HepG2 (cell line): ENCODE data around the gene DAPK3. TPM values are rescaled to one million over a fixed set of nuclear protein-coding genes. Genes with fewer than 3 reads are reported as not detected.

Experiments used
- ATAC-seq: fragments of 200-7000 bp; cut with Tn5 transposase; 3 replicates; pipeline ENCODE4 v1.9.1; 2020; ENCODE audit warnings: mild to moderate bottlenecking, moderate library complexity
- BruUV-seq: library from RNA; stranded (reverse); fragments of 400-500 nt; replicated peaks from 2 replicates; lab custom pipeline; 2021; lab: Mats Ljungman, UMichigan
- CTCF ChIA-PET: fragments of 300-600 bp; formaldehyde crosslinking; extraction: SDS; loops from one replicate; lab custom pipeline; 2021; ENCODE audit warnings: low total read pairs, inconsistent platforms, low intra/inter-chr PET ratio; lab: Yijun Ruan, JAX
- POLR2A ChIA-PET: fragments of 350-600 bp; sonication (Branson Sonifier 250); formaldehyde crosslinking; loops from one replicate; lab custom pipeline; 2020; ENCODE audit warnings: antibody characterized with exemption, inconsistent platforms; lab: Yijun Ruan, JAX
- DNase-seq: peaks from one replicate; pipeline ENCODE4 v3.0.0-alpha.2; 2015; ENCODE audit warnings: low spot score
- FAIRE-seq: peaks from 3 replicates; lab custom pipeline; 2011; peaks lifted over from hg19 to GRCh38; lab: Jason Lieb, UNC
- H2AFZ ChIP-seq: one replicate; pipeline ENCODE4 v1.6.1; 2011; ENCODE audit warnings: low read length, inconsistent platforms
- H3K27ac ChIP-seq: fragments of 300-600 bp; 3 replicates; pipeline ENCODE4 v1.8.0; 2011; ENCODE audit warnings: mixed run types, mild to moderate bottlenecking, mixed read lengths, low read length, inconsistent platforms; ENCODE audit not compliant: insufficient read depth; ENCODE audit errors: extremely low read length
- H3K27me3 ChIP-seq, 2 experiments: fragments of 200-600 bp in 1 of 2; 2 replicates in 1 of 2; 3 replicates in 1 of 2; pipeline versions ENCODE4 v1.6.0 to v1.8.0; 2011; ENCODE audit warnings: low read length in 2 of 2, mild to moderate bottlenecking in 2 of 2, moderate library complexity in 2 of 2, inconsistent platforms in 1 of 2; ENCODE audit not compliant: insufficient read depth in 2 of 2, control insufficient read depth in 1 of 2
- H3K36me3 ChIP-seq, 2 experiments: fragments of 200-600 bp in 1 of 2; replicated peaks in 1 of 2; 2 replicates in 1 of 2; 3 replicates in 1 of 2; pipeline versions ENCODE4 v1.5.1 to v1.8.0; 2011; ENCODE audit warnings: low read length in 2 of 2, inconsistent platforms in 1 of 2; ENCODE audit not compliant: insufficient read depth in 2 of 2, control insufficient read depth in 1 of 2
- H3K4me1 ChIP-seq: 2 replicates; pipeline ENCODE4 v1.5.1; 2012; ENCODE audit warnings: low read length, inconsistent platforms; ENCODE audit not compliant: insufficient read depth
- H3K4me2 ChIP-seq: 2 replicates; pipeline ENCODE4 v1.6.0; 2011; ENCODE audit warnings: low read depth, low read length, inconsistent platforms
- H3K4me3 ChIP-seq, 3 experiments: fragments of 200-600 bp in 1 of 3; sonication (generic), shearing (Covaris generic) in 1 of 3; replicated peaks in 1 of 3; 2 replicates each; pipeline ENCODE4 v1.5.1; 2011 to 2016; ENCODE audit warnings: low read length in 3 of 3, inconsistent platforms in 2 of 3, low read depth in 2 of 3, mild to moderate bottlenecking in 2 of 3, control low read depth in 1 of 3, mixed read lengths in 1 of 3; ENCODE audit not compliant: insufficient read depth in 1 of 3
- H3K79me2 ChIP-seq: one replicate; pipeline ENCODE4 v1.6.1; 2011; ENCODE audit warnings: low read length, inconsistent platforms; ENCODE audit not compliant: insufficient read depth
- H3K9ac ChIP-seq: 2 replicates; pipeline ENCODE4 v1.6.0; 2011; ENCODE audit warnings: mild to moderate bottlenecking, low read depth, low read length, inconsistent platforms; ENCODE audit not compliant: insufficient read depth
- H3K9me3 ChIP-seq: 2 replicates; pipeline ENCODE4 v1.5.1; 2012; ENCODE audit warnings: mild to moderate bottlenecking, low read length
- H4K20me1 ChIP-seq: 2 replicates; pipeline ENCODE4 v1.6.0; 2011; ENCODE audit warnings: inconsistent platforms, mild to moderate bottlenecking, low read length, moderate library complexity; ENCODE audit not compliant: insufficient read depth
- CHCHD3 ChIP-seq: sonication (generic); formaldehyde crosslinking; IDR thresholded peaks from 2 replicates; pipeline ENCODE4 v1.8.0; 2022; ENCODE audit warnings: mild to moderate bottlenecking, missing genetic modification reagents, moderate library complexity
- ERF ChIP-seq: IDR thresholded peaks from 2 replicates; pipeline ENCODE4 v1.6.1; 2018; ENCODE audit warnings: missing biosample characterization, missing genetic modification reagents
- FOXO1 ChIP-seq: sonication (generic); formaldehyde crosslinking; IDR thresholded peaks from 2 replicates; pipeline ENCODE4 v1.4.0; 2020; ENCODE audit warnings: missing genetic modification reagents
- HNF4A ChIP-seq: sonication (generic); formaldehyde crosslinking; IDR thresholded peaks from 2 replicates; pipeline ENCODE4 v1.4.0; 2020; ENCODE audit warnings: missing genetic modification reagents
- HNRNPH1 ChIP-seq: fragments of 200-400 bp; formaldehyde crosslinking; optimal IDR thresholded peaks from 2 replicates; pipeline ENCODE3; 2017; ENCODE audit warnings: mild to moderate bottlenecking, low read depth, low read length
- SAFB2 ChIP-seq: sonication (generic); formaldehyde crosslinking; IDR thresholded peaks from 2 replicates; pipeline ENCODE4 v1.5.1; 2020; ENCODE audit warnings: missing genetic modification reagents, low read depth, mild to moderate bottlenecking, borderline replicate concordance
- SMYD3 ChIP-seq: sonication (generic); formaldehyde crosslinking; IDR thresholded peaks from 2 replicates; pipeline ENCODE4 v1.8.1; 2023; ENCODE audit warnings: mild to moderate bottlenecking, missing genetic modification reagents
- SP140L ChIP-seq: sonication (generic); formaldehyde crosslinking; IDR thresholded peaks from 2 replicates; pipeline ENCODE4 v1.4.0; 2020; ENCODE audit warnings: missing genetic modification reagents, borderline replicate concordance
- WIZ ChIP-seq: sonication (generic); formaldehyde crosslinking; IDR thresholded peaks from 2 replicates; pipeline ENCODE4 v1.5.1; 2020; ENCODE audit warnings: mild to moderate bottlenecking, missing genetic modification reagents
- ZNF3 ChIP-seq: IDR thresholded peaks from 2 replicates; pipeline ENCODE4 v1.7.0; 2017; ENCODE audit warnings: inconsistent platforms
- ZNF430 ChIP-seq: sonication (generic); formaldehyde crosslinking; IDR thresholded peaks from 2 replicates; pipeline ENCODE4 v1.9.0; 2021; ENCODE audit warnings: mild to moderate bottlenecking, missing genetic modification reagents
- WGBS: methylation state at CpG from one replicate; pipeline ENCODE4 v1.1.6; 2017; ENCODE audit warnings: low lambda C conversion rate; 5-methylcytosine and 5-hydroxymethylcytosine counted together
- in situ Hi-C: cut with HindIII; loops from 2 replicates; pipeline ENCODE4 v1.10.0; 2017; ENCODE audit warnings: low pct_unique_long_range_greater_than_20kb; ENCODE audit not compliant: extremely low pct_ligation_motif_present
- intact Hi-C: fragments of 100-400 bp; cut with micrococcal nuclease; formaldehyde crosslinking; loops from one replicate; pipeline ENCODE4 v1.10.0; 2022; ENCODE audit not compliant: unreplicated experiment
- polyA plus RNA-seq, 8 experiments: library from polyadenylated mRNA; depleted of rRNA in 3 of 8; stranded (reverse) in 7 of 8; unstranded in 1 of 8; fragments of >200 nt; fragmentation: Illumina TruSeq in 4 of 8; extraction: Trizol in 4 of 8; gene quantifications; 2 replicates each; pipeline versions ENCODE4 v1.2.1 to v1.2.3, GENCODE V29; 2011 to 2016; ENCODE audit warnings: low read depth in 4 of 8, missing spikeins in 1 of 8, mixed read lengths in 1 of 8; ENCODE audit not compliant: insufficient read depth in 1 of 8
- total RNA-seq, 5 experiments: library from RNA; depleted of rRNA; stranded (reverse); fragments of >200 nt; fragmentation: Illumina TruSeq; extraction: Trizol; gene quantifications; 2 replicates each; pipeline ENCODE4 v1.2.3, GENCODE V29; 2016; ENCODE audit warnings: low read depth in 1 of 5
- TF ChIP-seq, protein P1 (sequence below): sonication (generic); formaldehyde crosslinking; IDR thresholded peaks from 2 replicates; pipeline ENCODE4 v1.4.0; 2020; ENCODE audit warnings: missing genetic modification reagents, mild to moderate bottlenecking, borderline replicate concordance
- TF ChIP-seq, protein P2 (sequence below): sonication (generic); formaldehyde crosslinking; IDR thresholded peaks from 2 replicates; pipeline ENCODE4 v1.5.1; 2020; ENCODE audit warnings: mild to moderate bottlenecking, missing genetic modification reagents, moderate library complexity

The DAPK3 gene
- total and polyA plus RNA-seq, 2 of the 13 experiments (the other 11 are each of a cell fraction or from before 2014, with no cell fraction given), result 30.5 to 37.3 TPM

DNA sequence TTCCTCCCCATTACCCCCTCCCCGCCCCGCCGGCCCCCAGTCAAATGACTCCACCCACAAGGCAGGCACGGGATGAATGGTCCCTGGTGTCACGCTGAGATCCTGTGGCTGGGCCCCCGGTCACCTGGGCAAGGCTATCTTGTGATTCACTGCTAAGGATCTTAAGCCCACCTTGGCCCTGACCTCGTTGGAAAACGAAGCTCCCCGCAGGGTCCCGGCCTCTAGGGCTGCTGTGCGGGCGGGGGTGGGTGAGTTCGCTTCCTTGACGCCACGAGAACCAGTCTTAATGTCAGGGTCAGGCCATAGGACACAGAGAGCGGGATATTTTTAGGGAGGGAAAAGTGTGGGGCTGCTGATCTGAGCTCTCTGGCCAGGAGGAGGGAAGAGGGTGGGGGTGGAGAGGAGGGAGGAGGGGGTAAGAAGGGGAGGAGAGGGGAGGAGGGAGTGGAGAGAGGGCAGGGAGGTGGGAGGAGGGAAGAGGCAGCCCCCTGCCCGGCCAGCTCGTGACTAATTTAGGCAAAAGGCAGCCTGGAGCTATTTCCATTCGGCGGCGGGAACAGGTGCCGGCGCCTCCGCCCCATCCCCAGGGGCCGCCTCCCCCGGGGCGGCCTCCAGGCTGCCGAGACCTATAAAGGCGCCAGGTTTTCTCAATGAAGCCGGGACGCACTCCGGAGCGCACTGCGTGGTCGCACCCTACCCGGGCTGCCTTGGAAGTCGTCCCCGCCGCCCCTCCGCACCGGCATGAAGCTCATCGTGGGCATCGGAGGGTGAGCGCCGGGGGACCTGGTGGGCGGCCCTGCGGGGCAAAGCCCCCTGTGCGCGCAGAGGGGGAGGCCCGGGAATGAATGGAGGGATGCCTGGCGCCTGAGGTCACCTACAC lies 37.7 kb downstream of the DAPK3 start, which contains the start of gene NMRK2:
Gene NMRK2, plus strand, starts transcription at position 139 of the 880 bp plus-strand sequence. Its CDS starts 603 bp downstream, at position 742.
- TF ChIP-seq HNF4A (CRISPR knock-in tag) (no peak), SMYD3 (no peak), HNRNPH1 (no peak), WIZ (no peak), ERF (CRISPR knock-in tag) (no peak), ZNF430 (CRISPR knock-in tag) (no peak), FOXO1 (CRISPR knock-in tag) (no peak), ZNF3 (CRISPR knock-in tag) (no peak), SAFB2 (CRISPR knock-in tag) (no peak), CHCHD3 (CRISPR knock-in tag) (no peak), SP140L (no peak)
- TF ChIP-seq, protein P1, sequence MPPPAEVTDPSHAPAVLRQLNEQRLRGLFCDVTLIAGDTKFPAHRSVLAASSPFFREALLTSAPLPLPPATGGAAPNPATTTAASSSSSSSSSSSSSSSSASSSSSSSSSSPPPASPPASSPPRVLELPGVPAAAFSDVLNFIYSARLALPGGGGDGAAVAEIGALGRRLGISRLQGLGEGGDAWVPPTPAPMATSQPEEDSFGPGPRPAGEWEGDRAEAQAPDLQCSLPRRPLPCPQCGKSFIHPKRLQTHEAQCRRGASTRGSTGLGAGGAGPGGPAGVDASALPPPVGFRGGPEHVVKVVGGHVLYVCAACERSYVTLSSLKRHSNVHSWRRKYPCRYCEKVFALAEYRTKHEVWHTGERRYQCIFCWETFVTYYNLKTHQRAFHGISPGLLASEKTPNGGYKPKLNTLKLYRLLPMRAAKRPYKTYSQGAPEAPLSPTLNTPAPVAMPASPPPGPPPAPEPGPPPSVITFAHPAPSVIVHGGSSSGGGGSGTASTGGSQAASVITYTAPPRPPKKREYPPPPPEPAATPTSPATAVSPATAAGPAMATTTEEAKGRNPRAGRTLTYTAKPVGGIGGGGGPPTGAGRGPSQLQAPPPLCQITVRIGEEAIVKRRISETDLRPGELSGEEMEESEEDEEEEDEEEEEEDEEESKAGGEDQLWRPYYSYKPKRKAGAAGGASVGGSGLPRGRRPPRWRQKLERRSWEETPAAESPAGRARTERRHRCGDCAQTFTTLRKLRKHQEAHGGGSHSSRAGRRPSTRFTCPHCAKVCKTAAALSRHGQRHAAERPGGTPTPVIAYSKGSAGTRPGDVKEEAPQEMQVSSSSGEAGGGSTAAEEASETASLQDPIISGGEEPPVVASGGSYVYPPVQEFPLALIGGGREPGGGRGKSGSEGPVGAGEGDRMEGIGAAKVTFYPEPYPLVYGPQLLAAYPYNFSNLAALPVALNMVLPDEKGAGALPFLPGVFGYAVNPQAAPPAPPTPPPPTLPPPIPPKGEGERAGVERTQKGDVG (CRISPR knock-in tag), result no peak
- TF ChIP-seq, protein P2, sequence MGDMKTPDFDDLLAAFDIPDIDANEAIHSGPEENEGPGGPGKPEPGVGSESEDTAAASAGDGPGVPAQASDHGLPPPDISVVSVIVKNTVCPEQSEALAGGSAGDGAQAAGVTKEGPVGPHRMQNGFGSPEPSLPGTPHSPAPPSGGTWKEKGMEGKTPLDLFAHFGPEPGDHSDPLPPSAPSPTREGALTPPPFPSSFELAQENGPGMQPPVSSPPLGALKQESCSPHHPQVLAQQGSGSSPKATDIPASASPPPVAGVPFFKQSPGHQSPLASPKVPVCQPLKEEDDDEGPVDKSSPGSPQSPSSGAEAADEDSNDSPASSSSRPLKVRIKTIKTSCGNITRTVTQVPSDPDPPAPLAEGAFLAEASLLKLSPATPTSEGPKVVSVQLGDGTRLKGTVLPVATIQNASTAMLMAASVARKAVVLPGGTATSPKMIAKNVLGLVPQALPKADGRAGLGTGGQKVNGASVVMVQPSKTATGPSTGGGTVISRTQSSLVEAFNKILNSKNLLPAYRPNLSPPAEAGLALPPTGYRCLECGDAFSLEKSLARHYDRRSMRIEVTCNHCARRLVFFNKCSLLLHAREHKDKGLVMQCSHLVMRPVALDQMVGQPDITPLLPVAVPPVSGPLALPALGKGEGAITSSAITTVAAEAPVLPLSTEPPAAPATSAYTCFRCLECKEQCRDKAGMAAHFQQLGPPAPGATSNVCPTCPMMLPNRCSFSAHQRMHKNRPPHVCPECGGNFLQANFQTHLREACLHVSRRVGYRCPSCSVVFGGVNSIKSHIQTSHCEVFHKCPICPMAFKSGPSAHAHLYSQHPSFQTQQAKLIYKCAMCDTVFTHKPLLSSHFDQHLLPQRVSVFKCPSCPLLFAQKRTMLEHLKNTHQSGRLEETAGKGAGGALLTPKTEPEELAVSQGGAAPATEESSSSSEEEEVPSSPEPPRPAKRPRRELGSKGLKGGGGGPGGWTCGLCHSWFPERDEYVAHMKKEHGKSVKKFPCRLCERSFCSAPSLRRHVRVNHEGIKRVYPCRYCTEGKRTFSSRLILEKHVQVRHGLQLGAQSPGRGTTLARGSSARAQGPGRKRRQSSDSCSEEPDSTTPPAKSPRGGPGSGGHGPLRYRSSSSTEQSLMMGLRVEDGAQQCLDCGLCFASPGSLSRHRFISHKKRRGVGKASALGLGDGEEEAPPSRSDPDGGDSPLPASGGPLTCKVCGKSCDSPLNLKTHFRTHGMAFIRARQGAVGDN (CRISPR knock-in tag), result no peak
- CTCF ChIA-PET, result no interaction called here
- no peaks in the 10 kb centered on the region for H3K4me1 ChIP-seq
- peaks cover 0 to 24% of the 10 kb centered on the region in 2 experiments; a peak in 2 of 5 replicates for H3K27me3 ChIP-seq
- H3K4me2 ChIP-seq, result no peak within 1 kb of the TSS
- no TSS peak for BruUV-seq
- no peaks in the 10 kb centered on the region for H3K9me3 ChIP-seq
- H3K79me2 ChIP-seq, result no peaks in the 10 kb centered on the region
- POLR2A ChIA-PET, result no interaction called here
- H2AFZ ChIP-seq, result no peak within 1 kb of the TSS
- no peak within 1 kb of the TSS for H3K4me3 ChIP-seq
- ATAC-seq (no peak), DNase-seq (no peak), FAIRE-seq (no peak)
- H3K27ac ChIP-seq, result no peak within 1 kb of the TSS
- H4K20me1 ChIP-seq, result no peaks in the 10 kb centered on the region
- in situ Hi-C loops (no loop called here), intact Hi-C loops (no loop called here)
- no peak within 1 kb of the TSS for H3K9ac ChIP-seq
- 23% methylated on average over 29 of the region's 51 CpGs for WGBS
- H3K36me3 ChIP-seq, result no peaks in the 10 kb centered on the region
